Measurements from ENCODE around the gene SPATA1. TPM values are rescaled to one million over a fixed set of nuclear protein-coding genes. Genes with fewer than 3 reads are reported as not detected.
"Not testable (repeated sequence)": the region's sequence is repeated elsewhere in the genome, so short reads cannot be mapped to it uniquely, and the experiment has no call there.

SPATA1 gene
- total RNA-seq, 1 experiment from 2014 or later = 0.30 TPM

GRCh38 chr1:84594959-84595358 is 88.8 kb downstream of the SPATA1 start:
- DNase-seq (ENCODE audit: low read depth) = not testable (repeated sequence)

DNA sequence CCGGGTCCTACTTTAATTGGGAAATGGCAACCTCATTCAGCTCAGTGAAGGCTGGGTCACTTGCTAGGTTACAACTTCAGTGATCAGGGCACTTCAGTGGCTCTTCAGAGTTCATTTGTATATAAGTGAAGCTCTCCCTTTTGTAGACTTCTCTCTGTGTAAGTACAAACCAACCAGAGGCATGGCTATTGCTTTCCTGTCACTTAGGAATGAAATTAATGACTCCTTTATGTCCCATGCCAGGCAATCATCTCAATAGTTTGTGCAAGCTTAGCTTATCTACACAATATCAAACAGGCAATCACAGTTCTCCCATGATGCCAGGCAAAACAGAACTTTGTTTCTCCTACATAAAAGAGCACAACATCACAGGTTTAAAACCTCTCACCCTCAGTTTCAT is 90.8 kb downstream of the SPATA1 start:
- DNase-seq (ENCODE audit: low read depth) = no peak

DNA sequence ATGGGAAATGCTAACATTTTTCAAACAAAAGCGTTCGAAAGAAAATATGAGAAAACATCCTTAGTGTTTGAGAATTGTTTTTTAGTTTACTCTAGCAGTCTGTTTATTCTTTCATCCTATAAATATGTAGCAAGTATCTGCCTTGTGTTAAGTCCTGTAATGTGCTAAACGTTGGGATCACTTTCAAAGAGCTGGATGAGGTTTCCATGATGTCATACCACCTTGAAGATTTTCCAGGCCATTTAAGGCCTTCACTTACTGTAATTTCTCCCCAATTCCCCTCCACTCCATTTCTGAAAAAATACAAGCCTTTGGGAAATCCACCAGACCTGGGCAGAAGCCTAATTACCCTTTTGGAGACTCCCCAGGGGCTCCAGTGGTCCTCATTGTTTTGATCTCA is 92.2 kb downstream of the SPATA1 start:
- DNase-seq (ENCODE audit: low read depth) = peak; percentile 67

GRCh38 chr1:84598846-84599741 is 92.9 kb downstream of the SPATA1 start:
- peak; percentile 90 for DNase-seq (ENCODE audit: low read depth)

- DNase-seq (ENCODE audit: low read depth) = no peak
Measured at GRCh38 chr1:84600796-84601195, 94.6 kb downstream of the SPATA1 start.

- DNase-seq (ENCODE audit: low read depth) = peak; percentile 78
Measured at GRCh38 chr1:84603223-84603622, 97.0 kb downstream of the SPATA1 start.

GRCh38 chr1:84603941-84604830 is 98.0 kb downstream of the SPATA1 start:
- DNase-seq (ENCODE audit: low read depth) = peak; percentile 100

GRCh38 chr1:84605157-84605556 is 99.0 kb downstream of the SPATA1 start:
- no peak for DNase-seq (ENCODE audit: low read depth)

- DNase-seq (ENCODE audit: low read depth) = no peak
Measured at GRCh38 chr1:84606977-84607376, 100.8 kb downstream of the SPATA1 start.

DNA sequence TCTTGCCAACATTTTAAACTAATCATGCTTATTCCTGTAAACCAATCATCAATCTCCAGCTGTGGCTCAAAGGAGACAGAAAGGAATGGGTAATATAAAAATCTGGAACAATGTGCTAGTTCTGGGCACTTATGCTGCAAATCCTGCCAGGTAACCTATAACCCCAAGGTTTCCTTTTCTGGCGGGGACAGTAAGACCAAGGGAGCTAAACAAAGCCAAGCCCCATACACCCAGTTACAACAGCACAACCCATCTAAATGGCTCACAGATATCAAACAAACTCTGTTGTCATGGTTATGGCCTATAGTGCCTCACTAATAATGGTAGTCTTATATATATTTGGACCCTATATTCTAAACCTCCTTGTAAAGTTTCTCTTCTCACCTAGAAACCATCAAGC is 104.9 kb downstream of the SPATA1 start:
- no peak for DNase-seq (ENCODE audit: low read depth)

DNA sequence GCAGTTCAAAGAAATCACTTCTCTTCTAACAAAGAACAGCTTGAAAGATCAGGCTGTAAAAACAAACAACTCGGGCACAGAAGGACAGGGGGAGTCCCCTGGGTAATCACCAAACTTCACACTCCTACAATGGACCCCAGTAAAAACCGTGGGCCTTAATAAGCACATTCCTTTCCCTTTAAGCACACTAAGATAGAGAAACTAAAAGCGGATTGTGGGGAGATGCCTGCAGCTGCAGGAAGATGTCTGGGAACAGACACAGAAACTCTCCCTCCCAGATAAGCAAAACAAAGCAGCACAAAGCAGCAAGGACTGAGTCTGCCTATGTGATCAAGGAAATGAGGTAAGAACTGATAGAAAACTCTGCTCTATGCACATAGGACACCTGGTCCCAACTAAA is 105.6 kb downstream of the SPATA1 start:
- DNase-seq (ENCODE audit: low read depth) = peak; percentile 56

DNA sequence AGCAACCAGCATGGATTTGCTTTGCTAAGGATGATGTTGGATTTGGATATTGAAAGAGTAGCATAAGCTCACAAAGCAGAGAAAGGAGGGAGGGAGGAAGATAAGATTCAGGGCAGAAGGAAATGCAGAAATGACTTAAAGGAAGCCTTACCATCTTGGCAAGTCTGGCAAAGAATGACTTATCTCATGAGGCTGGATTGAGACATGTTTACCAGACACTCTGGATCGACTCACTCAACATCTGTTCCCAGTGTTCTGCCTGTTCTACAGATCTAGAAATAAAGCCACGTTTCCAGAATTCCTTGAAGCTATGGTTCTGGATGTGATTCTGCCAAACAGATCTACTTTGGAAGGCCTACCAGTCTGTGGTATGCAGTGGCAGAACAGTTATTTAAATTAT is 106.8 kb downstream of the SPATA1 start:
- no peak for DNase-seq (ENCODE audit: low read depth)

DNA sequence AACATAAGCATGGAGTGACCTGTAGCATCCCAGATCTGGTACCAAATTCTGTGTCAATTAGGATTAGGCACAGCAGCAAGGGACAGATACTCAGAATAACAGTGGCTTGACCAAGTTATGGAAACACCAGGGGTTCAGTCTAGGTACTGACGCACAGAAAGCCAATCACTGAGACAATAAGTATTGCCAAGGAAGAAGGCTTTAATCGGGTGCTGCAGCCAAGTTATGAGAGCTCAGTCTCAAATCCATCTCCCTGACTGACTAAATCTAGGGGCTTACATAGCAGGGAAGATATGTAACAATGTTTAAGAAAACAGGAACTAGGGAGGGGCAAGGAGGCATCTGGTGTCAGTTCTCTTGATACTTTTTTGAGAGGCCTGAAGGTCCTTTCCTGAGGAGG is 107.7 kb downstream of the SPATA1 start:
- no peak for DNase-seq (ENCODE audit: low read depth)

GRCh38 chr1:84615790-84616189 is 109.6 kb downstream of the SPATA1 start:
- DNase-seq (ENCODE audit: low read depth) = no peak

Other genes with a start within 250 kb of the SPATA1 start
- 0.20 and 2.3 TPM in 2 replicates for gene SAMD13, start 204.7 kb upstream of the SPATA1 start, total RNA-seq (2014; rRNA removed; shearing (Covaris generic))
- gene DNASE2B, start 107.9 kb upstream of the SPATA1 start, total RNA-seq (2014; rRNA removed; shearing (Covaris generic)) = not detected in 2 replicates
- gene RPF1, start 27.1 kb upstream of the SPATA1 start, total RNA-seq (2014; rRNA removed; shearing (Covaris generic)) = 80.6 and 89.7 TPM in 2 replicates
- gene GNG5, start 195 bp downstream of the SPATA1 start, total RNA-seq (2014; rRNA removed; shearing (Covaris generic)) = 229 and 313 TPM in 2 replicates
- 28.4 and 40.2 TPM in 2 replicates for gene CTBS, start 68.1 kb downstream of the SPATA1 start, total RNA-seq (2014; rRNA removed; shearing (Covaris generic))
- 41.3 and 45.5 TPM in 2 replicates for gene SSX2IP, start 184.1 kb downstream of the SPATA1 start, total RNA-seq (2014; rRNA removed; shearing (Covaris generic))

All from M059J (cell line).